ENCODE data around the gene GOLGA8B.
"Not testable (repeated sequence)": the region's sequence is repeated elsewhere in the genome, so short reads cannot be mapped to it uniquely, and the experiment has no call there.

GOLGA8B gene

GRCh38 chr15:34598799-34599585, 15.5 kb upstream of the GOLGA8B start:
- DNase-seq (ENCODE audit: low read depth) = no peak

GRCh38 chr15:34597316-34597715, 13.9 kb upstream of the GOLGA8B start:
- no peak for DNase-seq (ENCODE audit: low read depth)

- no peak for DNase-seq (ENCODE audit: low read depth)
Observed at GRCh38 chr15:34594361-34594760, 10.9 kb upstream of the GOLGA8B start.

GRCh38 chr15:34591306-34591705, 7.9 kb upstream of the GOLGA8B start:
- DNase-seq (ENCODE audit: low read depth) = no peak

GRCh38 chr15:34588046-34588674, 4.7 kb upstream of the GOLGA8B start:
- peak; percentile 72 for DNase-seq (ENCODE audit: low read depth)

GRCh38 chr15:34585966-34586365, 2.5 kb upstream of the GOLGA8B start:
- not testable (repeated sequence) for DNase-seq (ENCODE audit: low read depth)

GRCh38 chr15:34584996-34585395, 1.5 kb upstream of the GOLGA8B start:
- DNase-seq (ENCODE audit: low read depth) = no peak

GRCh38 chr15:34584330-34584668, 848 bp upstream of the GOLGA8B start:
- no peak for DNase-seq (ENCODE audit: low read depth)

- no peak for DNase-seq (ENCODE audit: low read depth)
Observed at GRCh38 chr15:34582461-34583371, 735 bp downstream of the GOLGA8B start.

- DNase-seq (ENCODE audit: low read depth) = not testable (repeated sequence)
Observed at GRCh38 chr15:34581687-34582460, 1.6 kb downstream of the GOLGA8B start.

- no peak for DNase-seq (ENCODE audit: low read depth)
Observed at GRCh38 chr15:34581043-34581365, 2.4 kb downstream of the GOLGA8B start.

GRCh38 chr15:34580251-34581042, 3.0 kb downstream of the GOLGA8B start:
- DNase-seq (ENCODE audit: low read depth) = not testable (repeated sequence)

- no peak for DNase-seq (ENCODE audit: low read depth)
Observed at GRCh38 chr15:34578283-34578674, 5.2 kb downstream of the GOLGA8B start.

GRCh38 chr15:34577658-34578282, 5.7 kb downstream of the GOLGA8B start:
- not testable (repeated sequence) for DNase-seq (ENCODE audit: low read depth)

- not testable (repeated sequence) for DNase-seq (ENCODE audit: low read depth)
Observed at GRCh38 chr15:34575035-34575434, 8.4 kb downstream of the GOLGA8B start.

- DNase-seq (ENCODE audit: low read depth) = not testable (repeated sequence)
Observed at GRCh38 chr15:34572921-34573320, 10.5 kb downstream of the GOLGA8B start.

GRCh38 chr15:34572019-34572641, 11.3 kb downstream of the GOLGA8B start:
- not testable (repeated sequence) for DNase-seq (ENCODE audit: low read depth)

- not testable (repeated sequence) for DNase-seq (ENCODE audit: low read depth)
Observed at GRCh38 chr15:34569670-34570396, 13.6 kb downstream of the GOLGA8B start.

- not testable (repeated sequence) for DNase-seq (ENCODE audit: low read depth)
Observed at GRCh38 chr15:34567174-34567573, 16.3 kb downstream of the GOLGA8B start.
